ENCODE results near the gene CLEC6A. TPM values are rescaled to one million over a fixed set of nuclear protein-coding genes. Genes with fewer than 3 reads are reported as not detected.

The CLEC6A gene
- total RNA-seq, 1 donor from 2014 or later = not detected

DNA sequence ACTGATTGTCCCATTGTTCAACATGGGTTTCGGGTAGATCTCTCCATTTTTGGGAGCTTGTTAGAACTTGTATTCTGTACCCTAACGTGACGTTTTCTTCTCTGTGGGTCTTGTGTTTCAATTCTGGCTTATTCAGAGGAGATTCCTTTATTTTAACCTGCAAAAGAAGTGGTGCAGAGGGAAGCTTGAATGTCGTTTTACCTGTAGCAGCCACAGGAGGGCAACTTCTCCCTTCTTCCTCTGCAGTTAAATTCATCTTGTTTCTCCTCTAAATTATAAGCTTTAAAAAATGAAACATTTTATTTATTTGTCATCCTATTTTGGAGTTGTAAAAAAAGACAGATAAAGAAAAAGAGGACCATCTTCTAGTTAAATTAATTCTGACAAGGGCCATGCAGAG, 43.9 kb downstream of the CLEC6A start:
- no peak for DNase-seq (ENCODE audit: low spot score)
- Mint-ChIP-seq H3K36me3 (ENCODE audit: low read depth) (no peaks in the 10 kb centered on the region), H3K27me3 (ENCODE audit: low read depth) (peaks cover 11% of the 10 kb centered on the region), H3K9me3 (ENCODE audit: low read depth) (no peaks in the 10 kb centered on the region), H3K4me3 (ENCODE audit: unreplicated experiment) (no peak overlapping the region), H3K4me1 (ENCODE audit: low read depth) (no peaks in the 10 kb centered on the region), H3K27ac (ENCODE audit: unreplicated experiment) (no peak overlapping the region)
- TF ChIP-seq, protein P1, sequence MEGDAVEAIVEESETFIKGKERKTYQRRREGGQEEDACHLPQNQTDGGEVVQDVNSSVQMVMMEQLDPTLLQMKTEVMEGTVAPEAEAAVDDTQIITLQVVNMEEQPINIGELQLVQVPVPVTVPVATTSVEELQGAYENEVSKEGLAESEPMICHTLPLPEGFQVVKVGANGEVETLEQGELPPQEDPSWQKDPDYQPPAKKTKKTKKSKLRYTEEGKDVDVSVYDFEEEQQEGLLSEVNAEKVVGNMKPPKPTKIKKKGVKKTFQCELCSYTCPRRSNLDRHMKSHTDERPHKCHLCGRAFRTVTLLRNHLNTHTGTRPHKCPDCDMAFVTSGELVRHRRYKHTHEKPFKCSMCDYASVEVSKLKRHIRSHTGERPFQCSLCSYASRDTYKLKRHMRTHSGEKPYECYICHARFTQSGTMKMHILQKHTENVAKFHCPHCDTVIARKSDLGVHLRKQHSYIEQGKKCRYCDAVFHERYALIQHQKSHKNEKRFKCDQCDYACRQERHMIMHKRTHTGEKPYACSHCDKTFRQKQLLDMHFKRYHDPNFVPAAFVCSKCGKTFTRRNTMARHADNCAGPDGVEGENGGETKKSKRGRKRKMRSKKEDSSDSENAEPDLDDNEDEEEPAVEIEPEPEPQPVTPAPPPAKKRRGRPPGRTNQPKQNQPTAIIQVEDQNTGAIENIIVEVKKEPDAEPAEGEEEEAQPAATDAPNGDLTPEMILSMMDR (IDR thresholded peaks at IDR 0.05) = peak; percentile 31

DNA sequence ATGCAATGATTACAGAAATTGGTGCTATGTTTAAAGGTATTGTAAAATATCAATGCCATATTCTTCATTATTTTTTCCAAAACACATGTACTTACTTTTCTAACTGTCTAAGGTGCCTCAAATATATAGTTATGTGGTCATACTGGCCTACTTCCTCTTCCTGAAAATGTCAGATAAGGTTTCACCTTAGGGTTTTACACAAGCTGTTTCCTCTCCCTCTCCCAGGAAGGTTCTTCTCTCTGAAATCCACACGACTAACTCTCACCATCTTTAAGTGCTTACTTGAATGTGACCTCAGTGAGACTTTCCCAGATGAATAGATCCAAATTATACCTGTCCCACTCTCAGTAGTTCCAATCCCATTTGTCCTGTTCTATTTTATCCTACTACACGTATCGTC, 46.0 kb downstream of the CLEC6A start:
- H3K4me1 Mint-ChIP-seq (ENCODE audit: low read depth) = no peaks in the 10 kb centered on the region
- H3K36me3 Mint-ChIP-seq (ENCODE audit: low read depth) = no peaks in the 10 kb centered on the region
- peaks cover 14% of the 10 kb centered on the region for H3K27me3 Mint-ChIP-seq (ENCODE audit: low read depth)

DNA sequence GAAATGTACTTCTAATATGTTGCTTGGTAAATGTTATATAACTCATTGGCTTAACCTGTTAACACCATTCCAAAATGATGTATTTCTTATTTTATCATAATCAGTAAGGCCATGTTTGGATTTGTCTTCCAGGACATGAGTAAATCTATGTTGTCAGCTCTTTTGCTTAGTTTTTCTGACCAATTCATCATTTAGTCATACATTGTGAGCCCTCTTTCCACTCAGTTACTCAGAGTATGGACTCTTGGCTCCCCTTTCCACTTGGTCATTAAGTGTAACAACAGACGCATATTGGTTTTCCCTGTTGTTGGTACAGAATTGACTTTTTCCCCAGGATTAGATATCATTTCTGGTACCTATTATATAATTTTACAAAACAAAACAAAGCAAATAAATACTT, 48.6 kb downstream of the CLEC6A start:
- Mint-ChIP-seq H3K9me3 (ENCODE audit: low read depth) (no peaks in the 10 kb centered on the region), H3K4me1 (ENCODE audit: low read depth) (peaks cover 5% of the 10 kb centered on the region), H3K4me3 (ENCODE audit: unreplicated experiment) (no peak overlapping the region), H3K27me3 (ENCODE audit: low read depth) (peaks cover 15% of the 10 kb centered on the region), H3K36me3 (ENCODE audit: low read depth) (no peaks in the 10 kb centered on the region), H3K27ac (ENCODE audit: unreplicated experiment) (no peak overlapping the region)
- DNase-seq (ENCODE audit: low spot score) = no peak
- TF ChIP-seq, protein P1 (IDR thresholded peaks at IDR 0.05) = no peak

More for the DNA sequence above, 46.0 kb downstream of the CLEC6A start:
- TF ChIP-seq, protein P1 (IDR thresholded peaks at IDR 0.05) = no peak
- Mint-ChIP-seq H3K9me3 (ENCODE audit: low read depth) (no peaks in the 10 kb centered on the region), H3K27ac (ENCODE audit: unreplicated experiment) (no peak overlapping the region), H3K4me3 (ENCODE audit: unreplicated experiment) (no peak overlapping the region)
- DNase-seq (ENCODE audit: low spot score) = no peak

DNA sequence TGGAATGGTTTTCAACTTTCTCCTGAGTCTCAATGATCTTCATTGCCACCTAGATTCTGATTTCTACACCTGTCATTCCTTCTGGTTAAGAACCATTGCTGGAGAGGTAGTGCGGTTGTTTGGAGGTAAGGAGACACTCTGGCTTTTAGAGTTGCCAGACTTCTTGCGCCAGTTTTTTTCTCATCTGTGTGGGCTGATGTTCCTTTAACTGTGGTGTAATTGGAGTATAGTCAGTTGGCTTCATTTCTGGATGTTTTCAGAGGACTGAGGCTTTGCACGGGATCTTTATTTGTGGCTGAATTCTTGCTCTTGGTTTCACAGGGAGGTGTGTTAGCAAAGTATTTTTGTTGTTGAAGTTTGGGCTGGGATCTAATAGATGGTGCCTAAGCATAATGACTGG, 51.8 kb downstream of the CLEC6A start:
- TF ChIP-seq, protein P1 (IDR thresholded peaks at IDR 0.05) = no peak
- H3K4me1 Mint-ChIP-seq (ENCODE audit: low read depth) = peaks cover 5% of the 10 kb centered on the region
- peaks cover 20% of the 10 kb centered on the region for H3K27me3 Mint-ChIP-seq (ENCODE audit: low read depth)
- DNase-seq (ENCODE audit: low spot score) = no peak
- H3K27ac Mint-ChIP-seq (ENCODE audit: unreplicated experiment) = no peak overlapping the region
- no peaks in the 10 kb centered on the region for H3K36me3 Mint-ChIP-seq (ENCODE audit: low read depth)
- no peaks in the 10 kb centered on the region for H3K9me3 Mint-ChIP-seq (ENCODE audit: low read depth)
- no peak overlapping the region for H3K4me3 Mint-ChIP-seq (ENCODE audit: unreplicated experiment)

DNA sequence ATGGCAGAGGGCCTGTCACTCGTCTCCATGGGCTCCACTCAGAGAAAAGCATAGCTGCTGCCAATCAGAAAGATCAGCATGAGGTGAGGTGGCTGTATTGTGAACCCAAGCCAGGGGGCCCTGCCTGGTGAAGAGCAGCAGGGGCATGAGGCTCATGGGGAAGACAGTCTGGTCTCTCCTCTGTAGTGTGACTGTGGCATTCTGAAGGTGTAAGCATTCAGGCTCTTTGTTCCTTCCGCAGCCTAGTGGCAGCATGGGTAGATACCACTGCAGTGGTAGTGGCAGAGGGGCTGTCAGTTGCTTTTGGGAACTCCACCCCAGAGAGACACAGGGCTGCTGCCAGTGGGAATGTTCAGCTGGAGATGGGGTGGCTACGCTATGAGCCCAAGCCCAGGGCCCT, 52.5 kb downstream of the CLEC6A start:
- H3K27me3 Mint-ChIP-seq (ENCODE audit: low read depth) = peaks cover 22% of the 10 kb centered on the region
- TF ChIP-seq, protein P1 (IDR thresholded peaks at IDR 0.05) = no peak
- H3K9me3 Mint-ChIP-seq (ENCODE audit: low read depth) = no peaks in the 10 kb centered on the region
- no peak overlapping the region for H3K27ac Mint-ChIP-seq (ENCODE audit: unreplicated experiment)
- no peak for DNase-seq (ENCODE audit: low spot score)
- peaks cover 5% of the 10 kb centered on the region for H3K4me1 Mint-ChIP-seq (ENCODE audit: low read depth)
- no peak overlapping the region for H3K4me3 Mint-ChIP-seq (ENCODE audit: unreplicated experiment)
- no peaks in the 10 kb centered on the region for H3K36me3 Mint-ChIP-seq (ENCODE audit: low read depth)
